Activated naive CD8-positive, alpha-beta T cell (primary cell): ENCODE results near the gene RAPGEF4.

Source experiments
- H3K27ac Mint-ChIP-seq: one replicate; pipeline ENCODE4 v1.8.0; 2021; ENCODE audit warnings: mixed read lengths
- H3K27me3 Mint-ChIP-seq: one replicate; pipeline ENCODE4 v1.8.0; 2021; ENCODE audit warnings: mixed read lengths
- H3K36me3 Mint-ChIP-seq: one replicate; pipeline ENCODE4 v1.8.0; 2021; ENCODE audit warnings: mixed read lengths
- H3K4me1 Mint-ChIP-seq: one replicate; pipeline ENCODE4 v1.8.0; 2021; ENCODE audit warnings: low read depth, mixed read lengths
- H3K4me3 Mint-ChIP-seq: one replicate; pipeline ENCODE4 v1.8.0; 2021; ENCODE audit warnings: mild to moderate bottlenecking, mixed read lengths
- H3K9me3 Mint-ChIP-seq: one replicate; pipeline ENCODE4 v1.8.0; 2021; ENCODE audit warnings: low read depth, mixed read lengths

The RAPGEF4 gene

GRCh38 chr2:173016451-173016850 lies 280.8 kb downstream of the RAPGEF4 start:
- H3K9me3 Mint-ChIP-seq, result no peaks in the 10 kb centered on the region
- no peak overlapping the region for H3K27ac Mint-ChIP-seq
- H3K36me3 Mint-ChIP-seq, result no peaks in the 10 kb centered on the region
- no peaks in the 10 kb centered on the region for H3K4me1 Mint-ChIP-seq
- H3K27me3 Mint-ChIP-seq, result no peaks in the 10 kb centered on the region
- no peak overlapping the region for H3K4me3 Mint-ChIP-seq

- no peaks in the 10 kb centered on the region for H3K27me3 Mint-ChIP-seq
- H3K27ac Mint-ChIP-seq, result no peak overlapping the region
- H3K9me3 Mint-ChIP-seq, result no peaks in the 10 kb centered on the region
- H3K4me1 Mint-ChIP-seq, result no peaks in the 10 kb centered on the region
- H3K36me3 Mint-ChIP-seq, result no peaks in the 10 kb centered on the region
- H3K4me3 Mint-ChIP-seq, result no peak overlapping the region
Observed at GRCh38 chr2:173017646-173018420, 282.2 kb downstream of the RAPGEF4 start.

GRCh38 chr2:173019755-173020154 lies 284.1 kb downstream of the RAPGEF4 start:
- H3K4me1 Mint-ChIP-seq, result no peaks in the 10 kb centered on the region
- no peaks in the 10 kb centered on the region for H3K27me3 Mint-ChIP-seq
- H3K27ac Mint-ChIP-seq, result no peak overlapping the region
- H3K9me3 Mint-ChIP-seq, result no peaks in the 10 kb centered on the region
- no peak overlapping the region for H3K4me3 Mint-ChIP-seq
- H3K36me3 Mint-ChIP-seq, result no peaks in the 10 kb centered on the region

DNA sequence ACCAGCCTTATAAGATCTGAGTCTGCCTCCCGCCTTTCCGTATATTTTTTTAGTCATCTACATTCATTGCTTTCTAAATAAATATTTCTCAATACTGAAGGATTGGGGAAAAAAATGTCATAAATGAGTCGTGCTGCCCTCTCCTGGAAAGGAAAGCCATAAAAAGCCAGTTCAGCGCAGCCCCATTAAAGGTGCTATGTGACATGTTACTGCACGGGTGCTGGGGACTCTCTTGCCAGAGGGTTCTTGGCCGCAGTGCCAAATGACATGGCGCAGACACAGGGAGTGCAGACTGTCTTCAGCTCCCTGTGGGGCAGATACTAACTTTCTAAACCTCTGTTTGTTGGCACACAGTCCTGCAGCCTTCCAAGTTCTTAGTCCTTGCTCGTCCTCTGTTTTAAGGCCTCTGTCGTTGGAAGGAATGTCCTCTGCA lies 286.3 kb downstream of the RAPGEF4 start:
- H3K27me3 Mint-ChIP-seq, result no peaks in the 10 kb centered on the region
- no peaks in the 10 kb centered on the region for H3K9me3 Mint-ChIP-seq
- H3K27ac Mint-ChIP-seq, result no peak overlapping the region
- H3K4me1 Mint-ChIP-seq, result no peaks in the 10 kb centered on the region
- H3K36me3 Mint-ChIP-seq, result no peaks in the 10 kb centered on the region
- no peak overlapping the region for H3K4me3 Mint-ChIP-seq

- Mint-ChIP-seq H3K4me3 (no peak overlapping the region), H3K27ac (no peak overlapping the region), H3K9me3 (no peaks in the 10 kb centered on the region)
Observed at GRCh38 chr2:173023718-173024117, 288.1 kb downstream of the RAPGEF4 start.

DNA sequence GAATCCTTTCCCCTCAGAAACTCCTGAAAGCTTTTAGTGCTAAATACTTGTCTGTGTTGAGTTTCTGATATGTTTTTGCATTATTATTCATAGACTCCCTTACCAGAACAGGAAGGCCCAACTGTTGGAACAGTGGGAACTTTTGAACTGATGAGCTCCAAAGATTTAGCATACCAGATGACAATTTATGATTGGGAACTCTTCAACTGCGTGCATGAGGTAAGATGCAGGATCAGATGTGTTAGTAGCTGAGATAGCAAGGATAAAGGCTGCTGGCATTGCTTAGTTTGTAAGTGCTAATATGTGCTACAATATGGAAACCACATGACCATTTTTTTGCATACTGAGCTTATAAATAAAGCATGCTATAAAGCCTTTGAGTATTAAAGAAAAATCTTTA lies 290.8 kb downstream of the RAPGEF4 start:
- peaks cover 3% of the 10 kb centered on the region for H3K4me1 Mint-ChIP-seq
- H3K27me3 Mint-ChIP-seq, result peaks cover 3% of the 10 kb centered on the region

More at GRCh38 chr2:173023718-173024117, 288.1 kb downstream of the RAPGEF4 start:
- Mint-ChIP-seq H3K36me3 (peaks cover 2% of the 10 kb centered on the region), H3K4me1 (peaks cover 3% of the 10 kb centered on the region), H3K27me3 (peaks cover 3% of the 10 kb centered on the region)

GRCh38 chr2:173027181-173028128 lies 291.8 kb downstream of the RAPGEF4 start:
- no peaks in the 10 kb centered on the region for H3K9me3 Mint-ChIP-seq
- no peak overlapping the region for H3K27ac Mint-ChIP-seq
- H3K4me1 Mint-ChIP-seq, result peaks cover 3% of the 10 kb centered on the region
- no peak overlapping the region for H3K4me3 Mint-ChIP-seq
- peaks cover 3% of the 10 kb centered on the region for H3K27me3 Mint-ChIP-seq
- peaks cover 2% of the 10 kb centered on the region for H3K36me3 Mint-ChIP-seq

More for the DNA sequence above, 290.8 kb downstream of the RAPGEF4 start:
- Mint-ChIP-seq H3K9me3 (no peaks in the 10 kb centered on the region), H3K4me3 (no peak overlapping the region), H3K36me3 (peaks cover 2% of the 10 kb centered on the region), H3K27ac (no peak overlapping the region)

- no peak overlapping the region for H3K4me3 Mint-ChIP-seq
- H3K27me3 Mint-ChIP-seq, result peaks cover 3% of the 10 kb centered on the region
- peaks cover 2% of the 10 kb centered on the region for H3K36me3 Mint-ChIP-seq
- no peak overlapping the region for H3K27ac Mint-ChIP-seq
- H3K9me3 Mint-ChIP-seq, result no peaks in the 10 kb centered on the region
- peaks cover 3% of the 10 kb centered on the region for H3K4me1 Mint-ChIP-seq
Observed at GRCh38 chr2:173028141-173028540, 292.5 kb downstream of the RAPGEF4 start.

- no peak overlapping the region for H3K27ac Mint-ChIP-seq
- no peaks in the 10 kb centered on the region for H3K9me3 Mint-ChIP-seq
- H3K27me3 Mint-ChIP-seq, result peaks cover 3% of the 10 kb centered on the region
- no peak overlapping the region for H3K4me3 Mint-ChIP-seq
- H3K4me1 Mint-ChIP-seq, result peaks cover 3% of the 10 kb centered on the region
- H3K36me3 Mint-ChIP-seq, result peaks cover 2% of the 10 kb centered on the region
Observed at GRCh38 chr2:173028671-173029070, 293.0 kb downstream of the RAPGEF4 start.

- Mint-ChIP-seq H3K36me3 (peaks cover 4% of the 10 kb centered on the region), H3K27ac (no peak overlapping the region), H3K27me3 (peaks cover 3% of the 10 kb centered on the region), H3K4me1 (peaks cover 3% of the 10 kb centered on the region), H3K4me3 (no peak overlapping the region), H3K9me3 (no peaks in the 10 kb centered on the region)
Observed at GRCh38 chr2:173030561-173031490, 295.2 kb downstream of the RAPGEF4 start.

DNA sequence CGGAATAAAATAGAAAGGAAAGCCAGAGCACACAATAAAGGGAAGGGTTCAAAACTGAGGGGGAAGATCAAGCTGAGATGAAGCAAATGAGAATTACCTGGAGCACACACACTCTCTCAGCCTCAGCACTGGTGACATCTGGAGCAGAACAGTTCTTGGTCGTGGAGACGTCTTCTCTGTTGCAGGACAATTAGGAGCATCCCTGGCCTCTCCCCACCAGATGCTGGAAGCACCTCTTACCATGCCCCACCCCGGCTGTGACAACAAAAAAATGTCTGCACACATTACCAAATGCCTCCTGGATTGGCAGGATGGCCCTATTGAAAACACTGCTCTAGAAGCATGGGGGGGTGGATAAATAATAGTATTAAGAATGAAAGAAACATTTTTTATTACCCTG lies 296.4 kb downstream of the RAPGEF4 start:
- Mint-ChIP-seq H3K36me3 (peaks cover 4% of the 10 kb centered on the region), H3K9me3 (no peaks in the 10 kb centered on the region), H3K4me1 (peaks cover 3% of the 10 kb centered on the region), H3K27ac (no peak overlapping the region), H3K27me3 (peaks cover 3% of the 10 kb centered on the region), H3K4me3 (no peak overlapping the region)

DNA sequence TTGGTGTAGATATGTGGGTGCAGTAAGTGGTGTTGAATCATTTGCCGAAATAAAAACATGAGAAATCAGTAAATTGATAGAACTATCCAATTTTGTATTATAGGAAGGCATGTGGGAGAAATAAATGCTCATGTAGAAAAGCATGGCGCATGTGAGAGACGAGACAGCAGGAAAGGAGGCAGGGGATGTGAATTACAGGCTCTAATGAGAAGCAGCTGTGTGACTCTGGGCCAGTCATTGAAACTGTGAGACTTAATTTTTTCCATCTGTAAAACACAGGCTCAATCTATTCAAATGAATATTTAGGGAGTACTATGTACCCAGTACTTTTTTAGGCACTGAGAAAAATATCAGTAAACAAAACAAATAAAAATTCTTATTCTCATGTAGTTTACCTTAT lies 297.4 kb downstream of the RAPGEF4 start:
- Mint-ChIP-seq H3K4me3 (no peak overlapping the region), H3K4me1 (no peaks in the 10 kb centered on the region), H3K27ac (no peak overlapping the region), H3K27me3 (no peaks in the 10 kb centered on the region), H3K36me3 (peaks cover 2% of the 10 kb centered on the region), H3K9me3 (no peaks in the 10 kb centered on the region)

DNA sequence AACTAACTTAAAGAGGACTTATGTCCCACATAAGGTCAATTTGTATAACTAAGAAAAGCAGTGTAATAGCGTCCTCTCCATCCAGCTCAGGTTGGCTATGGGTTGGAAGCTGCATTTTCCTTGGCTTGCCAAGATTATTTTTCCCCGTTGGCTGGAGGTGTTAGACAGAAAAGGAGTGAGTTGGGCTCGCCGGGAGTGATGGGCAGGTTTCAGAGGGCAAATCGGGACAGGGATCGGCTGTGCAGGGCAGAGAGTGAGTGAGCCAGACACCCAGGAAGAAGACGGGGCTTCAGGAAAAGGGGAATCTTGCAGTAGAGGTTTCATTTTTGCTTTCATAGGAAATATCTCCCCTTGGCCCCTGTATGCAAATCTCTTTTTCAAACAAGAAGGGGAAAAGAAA lies 298.5 kb downstream of the RAPGEF4 start:
- Mint-ChIP-seq H3K9me3 (no peaks in the 10 kb centered on the region), H3K27me3 (no peaks in the 10 kb centered on the region), H3K4me1 (no peaks in the 10 kb centered on the region), H3K27ac (no peak overlapping the region), H3K36me3 (peaks cover 2% of the 10 kb centered on the region), H3K4me3 (no peak overlapping the region)
